Measurements from ENCODE around the gene TMPRSS4. TPM values are rescaled to one million over a fixed set of nuclear protein-coding genes. Genes with fewer than 3 reads are reported as not detected.

TMPRSS4 gene
- polyA plus RNA-seq, 3 donors = not detected

GRCh38 chr11:118064956-118065355 lies 11.9 kb upstream of the TMPRSS4 start:
- no peaks in the 10 kb centered on the region for H3K27me3 ChIP-seq (ENCODE audit: control insufficient read depth in 2 of 2, insufficient read depth in 2 of 2, low read length in 2 of 2)
- no peak overlapping the region for H3K4me3 ChIP-seq (replicated peaks in 1 of 3; ENCODE audit: low read depth in 2 of 3, low read length in 3 of 3)
- H3K4me2 ChIP-seq (replicated peaks; ENCODE audit: extremely low read depth, low read length, poor library complexity, severe bottlenecking) = no peak overlapping the region
- Mint-ChIP-seq H3K36me3 (no peaks in the 10 kb centered on the region), H3K4me3 (no peak overlapping the region), H3K27me3 (ENCODE audit: low read depth in 3 of 3) (peaks cover 2 to 6% (median 3%) of the 10 kb centered on the region in 3 donors), H3K9me3 (peaks cover 0 to 2% (median 0%) of the 10 kb centered on the region in 7 donors), H3K27ac (no peak overlapping the region), H3K4me1 (peaks cover 9% of the 10 kb centered on the region)
- no peak overlapping the region for H3K27ac ChIP-seq (ENCODE audit: low read depth in 1 of 2, low read length in 2 of 2)
- H3K9ac ChIP-seq (ENCODE audit: insufficient read depth, low read length, poor library complexity, severe bottlenecking) = no peak overlapping the region
- intact Hi-C loops (cut with micrococcal nuclease) = no loop called here
- no peaks in the 10 kb centered on the region for H3K36me3 ChIP-seq (replicated peaks in 1 of 2; ENCODE audit: control insufficient read depth in 1 of 2, insufficient read depth in 2 of 2, low read length in 2 of 2)
- TF ChIP-seq CTCF (IDR thresholded peaks at IDR 0.05) = no peak
- H4K20me1 ChIP-seq (ENCODE audit: insufficient read depth, low read length) = no peaks in the 10 kb centered on the region
- DNase-seq = no peak
- H3K4me1 ChIP-seq (ENCODE audit: control insufficient read depth in 1 of 2, insufficient read depth in 2 of 2, low read length in 2 of 2) = peaks cover 0 to 3% of the 10 kb centered on the region in 2 donors
- H3K9me3 ChIP-seq (replicated peaks in 1 of 2; ENCODE audit: control insufficient read depth in 1 of 2, insufficient read depth in 1 of 2, low read length in 2 of 2) = no peaks in the 10 kb centered on the region
- no peak overlapping the region for H2AFZ ChIP-seq (ENCODE audit: insufficient read depth, low read depth, low read length, poor library complexity, severe bottlenecking)
- H3K79me2 ChIP-seq (ENCODE audit: insufficient read depth, low read length) = no peaks in the 10 kb centered on the region
- WGBS (ENCODE audit: insufficient coverage) = 100% methylated on average over 8 of the region's 9 CpGs

- H3K4me3 ChIP-seq (replicated peaks in 1 of 3; ENCODE audit: low read depth in 2 of 3, low read length in 3 of 3) = no peak overlapping the region
- no peak overlapping the region for H3K4me2 ChIP-seq (replicated peaks; ENCODE audit: extremely low read depth, low read length, poor library complexity, severe bottlenecking)
- H3K9me3 ChIP-seq (replicated peaks in 1 of 2; ENCODE audit: control insufficient read depth in 1 of 2, insufficient read depth in 1 of 2, low read length in 2 of 2) = no peaks in the 10 kb centered on the region
- TF ChIP-seq CTCF (IDR thresholded peaks at IDR 0.05) = no peak
- no peaks in the 10 kb centered on the region for H4K20me1 ChIP-seq (ENCODE audit: insufficient read depth, low read length)
- H3K4me3 Mint-ChIP-seq = no peak overlapping the region
- intact Hi-C loops (cut with micrococcal nuclease) = no loop called here
- H3K27ac ChIP-seq (ENCODE audit: low read depth in 1 of 2, low read length in 2 of 2) = no peak overlapping the region
- H3K79me2 ChIP-seq (ENCODE audit: insufficient read depth, low read length) = no peaks in the 10 kb centered on the region
- peaks cover 2 to 6% (median 3%) of the 10 kb centered on the region in 3 donors for H3K27me3 Mint-ChIP-seq (ENCODE audit: low read depth in 3 of 3)
- no peaks in the 10 kb centered on the region for H3K36me3 Mint-ChIP-seq
- no peaks in the 10 kb centered on the region for H3K27me3 ChIP-seq (ENCODE audit: control insufficient read depth in 2 of 2, insufficient read depth in 2 of 2, low read length in 2 of 2)
- no peak overlapping the region for H3K9ac ChIP-seq (ENCODE audit: insufficient read depth, low read length, poor library complexity, severe bottlenecking)
- no peaks in the 10 kb centered on the region for H3K36me3 ChIP-seq (replicated peaks in 1 of 2; ENCODE audit: control insufficient read depth in 1 of 2, insufficient read depth in 2 of 2, low read length in 2 of 2)
- H3K4me1 Mint-ChIP-seq = peaks cover 9% of the 10 kb centered on the region
- peaks cover 0 to 3% of the 10 kb centered on the region in 2 donors for H3K4me1 ChIP-seq (ENCODE audit: control insufficient read depth in 1 of 2, insufficient read depth in 2 of 2, low read length in 2 of 2)
- H2AFZ ChIP-seq (ENCODE audit: insufficient read depth, low read depth, low read length, poor library complexity, severe bottlenecking) = no peak overlapping the region
- DNase-seq = no peak
- WGBS (ENCODE audit: insufficient coverage) = no CpG with 5 or more reads among the region's 3 CpGs
- H3K27ac Mint-ChIP-seq = no peak overlapping the region
- H3K9me3 Mint-ChIP-seq = peaks cover 0 to 2% (median 0%) of the 10 kb centered on the region in 7 donors
Observed at GRCh38 chr11:118065384-118065783, 11.5 kb upstream of the TMPRSS4 start.

Measured in CD14-positive monocyte (primary cell).